Tibial nerve (tissue), 4 donors: ENCODE data around the gene APP.

Experiments
- EP300 ChIP-seq, 2 donors: sonication (generic); formaldehyde crosslinking; IDR thresholded peaks; one replicate each; pipeline ENCODE4 v1.6.1; 2017; ENCODE audit warnings: antibody characterized with exemption in 2 of 2, mild to moderate bottlenecking in 1 of 2
- POLR2A ChIP-seq, 2 donors: fragments of 450-650 bp; IDR thresholded peaks; one replicate each; pipeline ENCODE4 v1.6.1; 2017; ENCODE audit warnings: antibody characterized with exemption in 2 of 2, mild to moderate bottlenecking in 2 of 2, moderate library complexity in 2 of 2
- TF ChIP-seq, protein P1 (sequence below), 5 experiments: fragments of 200-600 bp in 3 of 5; fragments of 450-650 bp in 2 of 5; sonication (generic) in 3 of 5; IDR thresholded peaks; one replicate each; pipeline ENCODE4 v1.5.1; 2016 to 2019; ENCODE audit warnings: antibody characterized with exemption in 5 of 5, mild to moderate bottlenecking in 3 of 5, moderate library complexity in 2 of 5

DNA sequence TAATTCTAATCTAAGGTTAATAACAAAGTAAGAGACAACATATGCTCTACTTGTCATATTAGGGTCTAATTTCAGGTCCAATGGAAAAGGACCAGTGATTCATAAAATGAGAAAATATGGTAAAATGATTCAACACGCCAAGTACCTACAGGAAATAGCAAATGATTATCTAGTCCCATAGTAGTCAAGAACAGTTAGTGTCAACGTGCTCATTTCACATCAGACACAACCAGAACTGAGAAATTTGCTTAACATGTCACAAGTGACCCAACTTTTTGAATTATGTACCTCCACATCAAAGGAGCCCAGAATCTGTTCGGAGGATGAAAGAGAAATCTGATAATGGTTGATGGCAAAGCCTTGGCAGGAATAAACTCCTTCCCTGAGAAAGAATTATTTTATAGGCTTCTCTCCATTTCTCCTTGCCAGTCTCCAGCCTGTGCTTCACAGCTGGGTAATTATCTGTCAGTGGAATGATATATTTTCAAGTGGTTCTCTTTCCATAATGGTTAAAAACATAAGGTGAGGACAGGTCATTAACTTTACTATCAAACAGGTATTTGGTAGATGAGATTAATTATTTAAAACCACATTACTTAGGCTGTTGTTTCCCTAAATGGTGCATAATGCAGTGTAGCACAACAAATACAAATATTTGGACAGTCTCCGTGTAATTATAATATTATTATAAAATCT is 83.2 kb downstream of the APP start:
- TF ChIP-seq, protein P1, sequence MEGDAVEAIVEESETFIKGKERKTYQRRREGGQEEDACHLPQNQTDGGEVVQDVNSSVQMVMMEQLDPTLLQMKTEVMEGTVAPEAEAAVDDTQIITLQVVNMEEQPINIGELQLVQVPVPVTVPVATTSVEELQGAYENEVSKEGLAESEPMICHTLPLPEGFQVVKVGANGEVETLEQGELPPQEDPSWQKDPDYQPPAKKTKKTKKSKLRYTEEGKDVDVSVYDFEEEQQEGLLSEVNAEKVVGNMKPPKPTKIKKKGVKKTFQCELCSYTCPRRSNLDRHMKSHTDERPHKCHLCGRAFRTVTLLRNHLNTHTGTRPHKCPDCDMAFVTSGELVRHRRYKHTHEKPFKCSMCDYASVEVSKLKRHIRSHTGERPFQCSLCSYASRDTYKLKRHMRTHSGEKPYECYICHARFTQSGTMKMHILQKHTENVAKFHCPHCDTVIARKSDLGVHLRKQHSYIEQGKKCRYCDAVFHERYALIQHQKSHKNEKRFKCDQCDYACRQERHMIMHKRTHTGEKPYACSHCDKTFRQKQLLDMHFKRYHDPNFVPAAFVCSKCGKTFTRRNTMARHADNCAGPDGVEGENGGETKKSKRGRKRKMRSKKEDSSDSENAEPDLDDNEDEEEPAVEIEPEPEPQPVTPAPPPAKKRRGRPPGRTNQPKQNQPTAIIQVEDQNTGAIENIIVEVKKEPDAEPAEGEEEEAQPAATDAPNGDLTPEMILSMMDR (IDR thresholded peaks at IDR 0.05), result no peak
- TF ChIP-seq POLR2A (IDR thresholded peaks at IDR 0.05) (no peak), EP300 (IDR thresholded peaks at IDR 0.05) (no peak)
